Stimulated activated CD4-positive, alpha-beta T cell treated with anti-CD3 and anti-CD28 coated beads, Interleukin-4, amount 100 ng/mL, for 24 hours (primary cell): ENCODE results near the gene HCFC1R1.

Experiments used
- DNase-seq: peaks from one replicate; pipeline ENCODE4 v3.0.0-alpha.2; 2020

Gene HCFC1R1

GRCh38 chr16:2991566-2992261 is 32.0 kb downstream of the HCFC1R1 start:
- DNase-seq: no peak

- DNase-seq: no peak
These were observed 32.9 kb downstream of the HCFC1R1 start for GRCh38 chr16:2990891-2991290.

- DNase-seq: no peak
These were observed 35.1 kb downstream of the HCFC1R1 start for GRCh38 chr16:2988590-2989099.

GRCh38 chr16:2987833-2988232 is 35.9 kb downstream of the HCFC1R1 start:
- no peak for DNase-seq

- no peak for DNase-seq
These were observed 36.5 kb downstream of the HCFC1R1 start for GRCh38 chr16:2987286-2987685.

GRCh38 chr16:2986623-2987188 is 37.0 kb downstream of the HCFC1R1 start:
- no peak for DNase-seq

GRCh38 chr16:2985893-2986355 is 37.8 kb downstream of the HCFC1R1 start:
- no peak for DNase-seq

GRCh38 chr16:2985462-2985861 is 38.3 kb downstream of the HCFC1R1 start:
- no peak for DNase-seq

GRCh38 chr16:2983706-2984136 is 40.0 kb downstream of the HCFC1R1 start:
- peak; percentile 74 for DNase-seq

- no peak for DNase-seq
These were observed 41.3 kb downstream of the HCFC1R1 start for GRCh38 chr16:2982402-2982801.

- DNase-seq: no peak
These were observed 41.9 kb downstream of the HCFC1R1 start for GRCh38 chr16:2981899-2982250.

GRCh38 chr16:2981177-2981898 is 42.4 kb downstream of the HCFC1R1 start:
- DNase-seq: no peak

- peak; percentile 94 for DNase-seq
These were observed 43.2 kb downstream of the HCFC1R1 start, which contains the start of gene PKMYT1 for GRCh38 chr16:2980227-2981176. Gene PKMYT1 (minus strand): TSS chr16:2980446. CDS start chr16:2979657, 789 bp downstream.

- DNase-seq: no peak
These were observed 44.0 kb downstream of the HCFC1R1 start for GRCh38 chr16:2979669-2980226.

GRCh38 chr16:2977440-2977839 is 46.3 kb downstream of the HCFC1R1 start:
- no peak for DNase-seq

GRCh38 chr16:2976673-2977072 is 47.1 kb downstream of the HCFC1R1 start:
- no peak for DNase-seq

GRCh38 chr16:2976201-2976600 is 47.5 kb downstream of the HCFC1R1 start:
- no peak for DNase-seq

- DNase-seq: no peak
These were observed 48.5 kb downstream of the HCFC1R1 start for GRCh38 chr16:2975161-2975795.

- DNase-seq: no peak
These were observed 49.3 kb downstream of the HCFC1R1 start for GRCh38 chr16:2974319-2975056.

- no peak for DNase-seq
These were observed 50.0 kb downstream of the HCFC1R1 start for GRCh38 chr16:2973605-2974318.
